H1 (cell line): ENCODE results near the gene UGT1A7. TPM values are rescaled to one million over a fixed set of nuclear protein-coding genes. Genes with fewer than 3 reads are reported as not detected.

Experiments
- KDM4A ChIP-seq: IDR thresholded peaks from one replicate; pipeline ENCODE4 v1.7.1; 2012; ENCODE audit warnings: low read depth, mild to moderate bottlenecking, moderate library complexity, low read length, inconsistent platforms; ENCODE audit not compliant: severe bottlenecking
- RXRA ChIP-seq: IDR thresholded peaks from 2 replicates; pipeline ENCODE4 v1.6.1; 2011; ENCODE audit warnings: low read depth, mild to moderate bottlenecking, low read length, moderate library complexity; ENCODE audit not compliant: insufficient read depth
- SUZ12 ChIP-seq: fragments of 200-600 bp; sonication (generic); IDR thresholded peaks from 2 replicates; pipeline ENCODE4 v1.6.1; 2012; ENCODE audit warnings: mild to moderate bottlenecking, inconsistent platforms, low read length, moderate library complexity, mixed read lengths
- TBP ChIP-seq: IDR thresholded peaks from 2 replicates; pipeline ENCODE4 v1.6.1; 2011; ENCODE audit warnings: low read depth, low read length, improper control_type of control experiment
- polyA plus RNA-seq, 7 experiments: library from polyadenylated mRNA; depleted of rRNA in 3 of 7; stranded (reverse) in 5 of 7; unstranded in 2 of 7; fragments of >200 nt in 5 of 7; fragments of 200-250 nt in 2 of 7; gene quantifications; 1 replicate in 5 of 7; 2 replicates in 1 of 7; 4 replicates in 1 of 7; pipeline versions ENCODE4 v1.2.1 to v1.2.3, GENCODE V29; 2011 to 2013; ENCODE audit warnings: missing spikeins in 2 of 7, mixed read lengths in 2 of 7
- total RNA-seq: library from RNA; stranded (reverse); fragmentation: NEBNext Ultra II Directional; extraction: Animal tissue kit (Norgen Biotek cat#: 25700); gene quantifications from 2 replicates; pipeline ENCODE4 v1.2.1, GENCODE V29; 2021

Gene UGT1A7
- total and polyA plus RNA-seq, 2 of the 8 experiments (the other 6 are each of a cell fraction or from before 2014, with no cell fraction given): not detected

- TF ChIP-seq KDM4A: no peak
- TF ChIP-seq RXRA: no peak
- TF ChIP-seq TBP: no peak
- TF ChIP-seq SUZ12: no peak
Measured at GRCh38 chr2:233803994-233804393, 122.3 kb downstream of the UGT1A7 start (continued).
